ENCODE data around the gene CDPF1.
A peak's percentile ranks its signal among the peaks of the same experiment; 100 is the strongest.
"Not testable (repeated sequence)": the region's sequence is repeated elsewhere in the genome, so short reads cannot be mapped to it uniquely, and the experiment has no call there.

CDPF1 gene

DNA sequence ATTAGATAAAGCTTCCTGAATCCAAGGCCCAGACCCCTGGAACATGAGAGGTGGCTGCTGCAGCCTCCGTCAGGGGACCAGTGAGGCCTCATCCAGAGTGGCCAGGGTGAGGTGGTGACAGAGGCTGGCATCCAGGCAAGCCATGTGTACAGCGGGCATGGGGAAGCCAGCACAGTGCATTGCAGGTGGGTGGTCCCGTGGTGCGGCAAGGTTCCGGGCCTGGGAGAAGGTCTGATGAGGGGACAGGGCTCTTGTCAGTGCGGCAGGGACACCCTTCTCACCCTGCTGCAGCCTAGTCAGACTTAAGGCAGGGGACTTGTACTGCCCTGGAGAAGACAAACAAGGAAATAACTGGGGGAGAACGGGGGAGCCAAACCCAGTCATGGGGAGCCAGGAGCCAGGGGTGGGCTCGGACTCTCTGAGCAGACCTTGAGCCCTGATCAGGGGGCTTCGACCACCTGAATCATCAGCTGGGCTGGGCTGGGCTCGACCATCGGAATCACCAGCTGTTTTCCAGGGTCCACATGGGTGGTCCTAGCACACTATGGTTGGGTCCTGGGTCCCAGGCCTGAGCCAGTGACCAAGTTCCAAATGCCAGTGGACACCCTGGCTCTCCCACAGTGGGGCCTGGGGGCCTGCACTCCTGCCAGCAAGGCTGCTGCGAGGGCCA, 22.8 kb upstream of the CDPF1 start:
- H3K4me1 Mint-ChIP-seq: peaks cover 41% of the 10 kb centered on the region
- DNase-seq (ENCODE audit: low spot score in 2 of 2) (no peak), ATAC-seq (no peak)
- no peak overlapping the region for H3K27ac Mint-ChIP-seq
- H3K9me3 Mint-ChIP-seq: peaks cover 2% of the 10 kb centered on the region
- no peak overlapping the region for H3K4me3 Mint-ChIP-seq
- H3K36me3 Mint-ChIP-seq: peaks cover 43% of the 10 kb centered on the region

DNA sequence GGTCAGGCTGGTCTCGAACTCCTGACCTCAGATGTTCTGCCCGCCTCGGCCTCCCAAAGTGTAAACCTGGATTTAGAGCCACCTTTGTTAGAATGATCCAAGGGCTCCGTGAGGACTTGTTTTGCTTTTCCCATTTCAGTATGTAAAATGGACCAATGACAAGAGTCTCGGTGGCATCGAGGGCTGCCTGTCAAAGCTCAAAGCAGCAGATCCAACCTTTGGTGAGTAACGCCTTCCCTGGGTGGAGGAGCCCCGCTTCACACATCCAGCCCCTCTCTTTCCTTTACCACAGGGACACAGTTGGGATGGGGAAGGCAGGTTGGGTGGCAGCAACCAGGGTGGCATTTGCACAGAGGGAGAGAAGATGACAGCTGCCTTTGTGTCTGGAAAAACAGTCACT, 22.1 kb upstream of the CDPF1 start:
- H3K4me1 Mint-ChIP-seq: peaks cover 40% of the 10 kb centered on the region
- H3K9me3 Mint-ChIP-seq: peaks cover 2% of the 10 kb centered on the region
- H3K36me3 Mint-ChIP-seq: peaks cover 36% of the 10 kb centered on the region
- H3K27ac Mint-ChIP-seq: no peak overlapping the region
- ATAC-seq: no peak
- no peak for DNase-seq (ENCODE audit: low spot score in 2 of 2)
- no peak overlapping the region for H3K4me3 Mint-ChIP-seq

DNA sequence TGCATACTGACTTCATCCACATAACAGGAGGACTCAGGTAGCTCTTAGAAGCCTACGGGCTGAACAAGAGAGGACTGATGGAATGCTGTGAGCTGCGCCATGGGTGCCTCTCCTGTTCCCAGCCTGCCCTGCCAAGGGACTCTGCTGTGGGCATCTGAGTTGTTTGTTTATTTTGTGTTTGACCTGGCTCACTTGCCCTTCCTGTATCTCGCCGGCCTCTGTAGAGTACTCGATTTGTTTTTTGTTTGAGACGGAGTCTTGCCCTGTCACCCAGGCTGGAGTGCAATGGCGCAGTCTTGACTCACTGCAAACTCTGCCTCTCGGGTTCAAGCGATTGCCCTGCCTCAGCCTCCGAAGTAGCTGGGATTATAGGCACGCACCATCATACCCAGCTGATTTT, 19.5 kb upstream of the CDPF1 start:
- H3K27ac Mint-ChIP-seq: no peak overlapping the region
- peak overlapping the region; percentile 27 for H3K4me3 Mint-ChIP-seq
- H3K4me1 Mint-ChIP-seq: peaks cover 27% of the 10 kb centered on the region
- H3K9me3 Mint-ChIP-seq: no peaks in the 10 kb centered on the region
- peaks cover 10% of the 10 kb centered on the region for H3K36me3 Mint-ChIP-seq
- no peak for DNase-seq (ENCODE audit: low spot score in 2 of 2)
- no peak for ATAC-seq

DNA sequence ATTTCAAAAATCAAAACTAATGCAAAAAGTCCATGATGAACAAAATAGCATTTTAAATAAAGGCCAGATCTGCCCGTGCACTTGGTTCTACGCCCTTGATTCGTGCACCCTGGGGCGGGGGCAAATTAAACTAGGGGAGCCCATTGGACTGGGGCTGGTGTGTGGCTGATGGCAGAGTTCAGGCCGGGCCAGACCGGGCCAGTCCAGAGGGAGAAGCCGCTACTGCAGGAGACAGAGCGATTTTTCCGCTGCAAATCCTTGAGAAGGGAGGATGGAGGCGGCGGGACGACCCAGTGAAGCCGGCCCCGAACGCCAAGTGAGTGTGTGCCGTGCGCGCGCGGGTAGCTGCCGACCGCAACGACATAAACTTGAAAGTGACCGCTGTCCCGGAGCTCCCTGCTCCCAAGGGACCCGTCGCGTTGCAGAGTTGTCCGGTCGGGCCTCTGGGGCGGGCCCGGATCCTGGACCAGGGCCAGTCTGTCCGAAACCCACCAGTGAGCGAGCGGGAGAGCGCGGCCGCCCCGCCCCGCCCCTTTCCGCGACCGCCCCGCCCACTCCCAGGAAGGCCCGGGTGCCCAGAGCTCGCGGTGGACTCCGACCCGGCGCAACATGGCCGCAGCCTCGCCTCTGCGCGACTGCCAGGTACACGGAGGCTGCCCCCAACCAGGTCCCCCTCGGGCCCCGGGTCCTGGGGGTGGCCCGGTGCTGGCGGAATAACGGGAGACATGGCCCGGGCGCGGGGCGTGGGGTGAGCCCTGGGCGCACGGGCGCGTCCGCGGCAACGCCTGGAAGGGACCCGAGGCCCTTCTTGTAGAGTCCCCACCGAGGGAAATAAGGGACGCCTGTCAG, 17.6 kb upstream of the CDPF1 start, which contains the start of gene TTC38:
TSS of gene TTC38 (plus strand) at position 578 of the 849 bp plus-strand sequence. CDS start at position 610, 32 bp downstream.
- Mint-ChIP-seq H3K9me3 (no peaks in the 10 kb centered on the region), H3K27ac (peak within 1 kb of the TSS; percentile 83)

DNA sequence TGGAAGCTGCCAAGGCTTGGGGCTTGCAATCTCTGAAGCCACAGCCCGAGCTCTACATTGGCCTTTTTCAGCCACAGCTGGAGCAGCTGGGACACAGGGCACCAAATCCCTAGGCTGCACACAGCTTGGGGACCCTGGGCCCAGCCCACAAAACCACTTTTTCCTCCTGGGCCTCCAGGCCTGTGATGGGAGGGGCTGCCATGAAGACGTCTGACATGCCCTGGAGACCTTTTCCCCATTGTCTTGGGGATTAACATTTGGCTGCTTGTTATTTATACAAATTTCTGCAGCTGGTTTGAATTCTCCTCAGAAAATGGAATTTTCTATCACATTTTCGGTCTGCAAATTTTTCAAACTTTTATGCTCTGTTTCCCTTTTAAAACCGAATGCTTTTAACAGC, 15.5 kb upstream of the CDPF1 start:
- H3K4me3 Mint-ChIP-seq; DNase-seq (ENCODE audit: low spot score in 2 of 2); H3K36me3 Mint-ChIP-seq; H3K9me3 Mint-ChIP-seq; H3K27ac Mint-ChIP-seq; ATAC-seq: not testable (repeated sequence)
- H3K4me1 Mint-ChIP-seq: peaks cover 32% of the 10 kb centered on the region

More for the DNA sequence above, 17.6 kb upstream of the CDPF1 start, which contains the start of gene TTC38:
- Mint-ChIP-seq H3K4me1 (peaks cover 27% of the 10 kb centered on the region), H3K4me3 (peak within 1 kb of the TSS; percentile 84), H3K36me3 (no peaks in the 10 kb centered on the region)
- DNase-seq (ENCODE audit: low spot score in 2 of 2) (peak; percentile 55 to 82), ATAC-seq (peak; percentile 88)

DNA sequence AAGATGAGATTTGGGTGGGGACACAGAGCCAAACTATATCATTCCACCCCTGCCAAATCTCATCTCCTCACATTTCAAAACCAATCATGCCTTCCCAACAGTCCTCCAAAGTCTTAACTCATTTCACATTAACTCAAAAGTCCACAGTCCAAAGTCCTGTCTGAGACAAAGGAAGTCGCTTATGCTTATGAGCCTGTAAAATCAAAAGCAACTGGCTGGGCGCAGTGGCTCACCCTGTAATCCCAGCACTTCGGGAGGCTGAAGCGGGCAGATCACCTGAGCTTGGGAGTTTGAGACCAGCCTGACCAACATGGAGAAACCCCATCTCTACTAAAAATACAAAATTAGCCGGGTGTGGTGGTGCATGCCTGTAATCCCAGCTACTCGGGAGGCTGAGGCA, 14.4 kb upstream of the CDPF1 start:
- not testable (repeated sequence) for H3K36me3 Mint-ChIP-seq; H3K4me3 Mint-ChIP-seq; ATAC-seq; H3K9me3 Mint-ChIP-seq; H3K27ac Mint-ChIP-seq; DNase-seq (ENCODE audit: low spot score in 2 of 2)
- peaks cover 24% of the 10 kb centered on the region for H3K4me1 Mint-ChIP-seq

DNA sequence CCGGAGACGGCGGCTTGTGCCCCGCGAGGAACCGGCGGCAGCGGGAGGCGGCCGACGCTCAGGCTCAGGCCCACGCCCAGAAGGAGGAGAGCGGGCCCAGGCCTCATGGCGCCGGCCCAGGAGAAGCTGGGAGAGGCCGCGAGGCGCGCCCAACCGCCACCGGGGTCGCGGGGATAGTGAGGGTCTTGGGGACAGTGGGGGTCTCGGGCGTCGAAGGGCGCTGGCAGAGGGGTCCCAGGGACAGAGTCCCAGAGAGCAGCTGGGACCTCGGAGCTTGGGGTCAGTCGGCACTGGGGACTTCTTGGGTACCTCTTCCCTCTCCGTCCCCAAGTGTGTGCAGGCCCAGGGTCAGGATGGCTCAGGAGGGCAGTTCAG, 13.1 kb upstream of the CDPF1 start, which contains the start of gene PKDREJ:
TSS of gene PKDREJ (minus strand) at position 128 of the 375 bp plus-strand sequence. CDS start at position 107, 21 bp downstream.
- no peak within 1 kb of the TSS for H3K27ac Mint-ChIP-seq
- H3K9me3 Mint-ChIP-seq: no peaks in the 10 kb centered on the region
- no peaks in the 10 kb centered on the region for H3K36me3 Mint-ChIP-seq

DNA sequence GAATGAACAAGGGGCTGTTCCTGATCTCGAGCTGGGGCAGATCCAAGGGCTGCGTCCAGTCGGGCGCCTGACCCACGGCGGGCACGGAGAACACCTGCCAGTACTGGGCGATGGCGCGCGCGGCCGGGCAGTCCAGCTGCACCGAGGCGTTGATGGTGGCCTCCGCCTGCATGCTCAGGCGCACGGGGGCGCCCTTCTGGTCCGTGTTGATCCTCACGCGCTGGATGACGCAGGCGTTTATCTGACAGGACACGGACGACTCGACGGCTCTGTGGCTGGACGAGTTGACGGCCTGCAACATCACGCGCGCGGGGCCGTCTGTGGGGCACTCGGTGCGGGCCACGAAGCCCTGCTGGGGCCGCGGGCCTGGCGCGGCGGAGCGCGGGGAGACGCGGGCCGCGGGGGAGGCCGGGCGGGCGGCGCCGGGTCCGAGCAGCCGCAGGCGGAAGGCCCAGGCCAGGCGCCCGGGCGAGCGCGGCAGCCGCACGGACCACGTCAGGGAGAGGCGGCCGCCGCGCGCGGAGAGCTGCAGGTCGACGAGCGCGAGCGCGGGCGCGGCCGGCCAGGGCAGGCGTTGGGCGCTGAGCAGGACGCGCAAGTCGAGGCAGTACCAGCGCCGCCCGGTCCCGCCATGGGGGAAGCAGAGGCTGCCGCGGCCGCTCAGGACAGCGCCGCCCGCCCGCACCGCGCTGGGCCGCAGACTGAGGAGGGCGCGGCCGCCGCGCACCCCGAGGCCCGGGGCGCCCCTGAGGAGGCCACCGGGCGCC, 12.5 kb upstream of the CDPF1 start:
- H3K4me3 Mint-ChIP-seq: peak overlapping the region; percentile 66
- no peak overlapping the region for H3K27ac Mint-ChIP-seq
- peak; percentile 28 to 66 for DNase-seq (ENCODE audit: low spot score in 2 of 2)

More for the DNA sequence above, 13.1 kb upstream of the CDPF1 start, which contains the start of gene PKDREJ:
- ATAC-seq: no peak
- peaks cover 14% of the 10 kb centered on the region for H3K4me1 Mint-ChIP-seq
- no peak for DNase-seq (ENCODE audit: low spot score in 2 of 2)
- peak within 1 kb of the TSS; percentile 66 for H3K4me3 Mint-ChIP-seq

DNA sequence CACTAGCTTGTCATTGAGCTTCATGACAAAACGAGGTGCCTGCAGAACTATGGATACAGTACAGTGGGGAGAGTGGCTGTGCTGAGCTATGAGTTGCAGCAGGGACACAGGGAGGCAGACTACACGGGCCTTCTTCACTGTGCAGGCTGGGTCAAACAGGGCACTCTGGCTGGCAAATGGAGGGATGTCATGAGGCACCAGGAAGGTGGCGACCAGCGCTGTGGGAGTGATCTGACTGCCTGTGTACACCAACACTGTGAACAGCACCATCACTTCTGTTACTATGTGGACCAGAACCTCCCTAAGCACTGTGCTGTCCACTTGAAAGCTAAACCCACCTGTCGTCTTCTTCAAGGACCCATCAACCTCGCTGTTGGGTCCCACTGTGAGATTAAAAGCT, 9.9 kb upstream of the CDPF1 start:
- no peak overlapping the region for H3K27ac Mint-ChIP-seq
- DNase-seq (ENCODE audit: low spot score in 2 of 2): no peak

More for the DNA sequence above, 12.5 kb upstream of the CDPF1 start:
- peak; percentile 86 for ATAC-seq
- H3K36me3 Mint-ChIP-seq: no peaks in the 10 kb centered on the region
- no peaks in the 10 kb centered on the region for H3K9me3 Mint-ChIP-seq
- H3K4me1 Mint-ChIP-seq: peaks cover 11% of the 10 kb centered on the region

DNA sequence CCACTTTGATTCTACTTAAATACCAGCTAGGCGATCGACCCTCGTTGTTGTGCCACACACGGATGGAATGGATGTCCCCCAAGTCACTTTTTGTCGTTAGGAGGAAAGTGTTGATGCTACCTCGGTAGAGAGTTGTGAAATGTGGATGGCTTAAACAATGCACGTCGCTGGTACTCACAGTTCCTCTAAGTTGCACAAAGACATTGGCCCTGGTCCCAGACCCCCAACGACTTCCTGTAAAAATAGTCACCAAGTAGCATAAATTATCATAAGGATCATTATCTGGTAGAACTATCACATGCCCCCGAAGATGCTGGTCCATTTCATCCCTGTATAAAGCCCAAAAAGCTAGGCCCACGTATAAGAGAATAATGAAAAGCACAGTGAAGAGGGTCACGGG, 9.3 kb upstream of the CDPF1 start:
- no peak for DNase-seq (ENCODE audit: low spot score in 2 of 2)
- H3K27ac Mint-ChIP-seq: no peak overlapping the region

More for the DNA sequence above, 9.9 kb upstream of the CDPF1 start:
- no peaks in the 10 kb centered on the region for H3K9me3 Mint-ChIP-seq
- no peak for ATAC-seq
- H3K4me3 Mint-ChIP-seq: no peak overlapping the region
- peaks cover 11% of the 10 kb centered on the region for H3K4me1 Mint-ChIP-seq
- no peaks in the 10 kb centered on the region for H3K36me3 Mint-ChIP-seq

DNA sequence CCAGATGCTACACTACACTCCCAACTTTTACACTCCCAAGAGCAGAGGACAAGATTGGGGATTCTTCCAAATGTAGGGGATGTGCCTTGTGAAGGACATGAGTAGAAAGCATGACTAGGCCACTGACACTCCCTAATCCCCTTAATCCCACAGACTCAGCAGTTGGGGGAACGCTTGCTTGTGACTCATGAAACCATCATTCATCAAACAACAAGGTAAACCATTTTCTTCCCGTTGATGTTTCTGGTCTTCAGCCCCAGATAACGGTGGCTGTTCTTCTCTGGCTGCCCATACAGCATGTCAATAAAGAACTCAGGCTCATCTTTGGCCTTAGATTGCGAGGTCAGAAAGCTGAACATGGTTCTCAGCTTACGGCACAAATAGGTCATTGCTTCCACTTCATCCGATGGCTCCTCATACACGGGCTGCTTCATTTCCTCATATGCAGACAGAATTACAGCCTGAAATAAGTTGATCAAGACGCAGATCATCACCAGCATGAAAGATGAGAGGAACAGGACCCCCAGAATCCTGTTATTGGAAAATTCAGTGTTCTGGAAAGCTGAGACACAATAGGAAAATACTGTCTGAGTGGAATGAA, 6.4 kb upstream of the CDPF1 start:
- Mint-ChIP-seq H3K9me3 (no peaks in the 10 kb centered on the region), H3K36me3 (peaks cover 6% of the 10 kb centered on the region), H3K27ac (no peak overlapping the region), H3K4me3 (no peak overlapping the region), H3K4me1 (peaks cover 19% of the 10 kb centered on the region)
- no peak for ATAC-seq
- no peak for DNase-seq (ENCODE audit: low spot score in 2 of 2)

More for the DNA sequence above, 9.3 kb upstream of the CDPF1 start:
- no peak for ATAC-seq
- peaks cover 15% of the 10 kb centered on the region for H3K4me1 Mint-ChIP-seq
- H3K36me3 Mint-ChIP-seq: peaks cover under 1% of the 10 kb centered on the region
- no peaks in the 10 kb centered on the region for H3K9me3 Mint-ChIP-seq
- H3K4me3 Mint-ChIP-seq: no peak overlapping the region

DNA sequence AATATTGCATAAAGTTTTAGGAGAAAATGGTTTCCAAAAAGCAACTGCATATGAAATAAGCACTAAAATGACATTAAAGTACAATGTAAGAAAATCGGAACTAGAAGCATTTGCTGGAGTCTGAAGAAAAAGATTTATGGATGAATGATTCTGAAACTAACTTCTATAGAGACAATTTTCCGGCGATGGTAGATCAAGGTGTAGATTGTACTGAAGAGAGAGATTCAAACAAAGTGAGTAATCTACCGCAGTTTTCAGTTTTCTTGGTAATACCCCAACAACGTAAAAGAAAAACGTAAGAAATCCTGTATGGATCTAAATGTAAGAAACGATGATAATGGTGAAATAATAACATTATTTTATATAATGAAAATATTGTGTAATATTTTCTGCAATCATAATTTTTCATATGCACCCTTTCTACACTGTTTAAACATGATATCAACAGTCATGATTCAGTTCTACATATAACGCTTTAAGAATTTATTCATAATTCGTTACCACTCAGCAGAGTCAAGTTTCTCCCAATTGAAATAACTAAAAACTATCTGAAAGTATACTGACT, 1.8 kb upstream of the CDPF1 start:
- Mint-ChIP-seq H3K27ac (no peak overlapping the region), H3K4me3 (peak overlapping the region; percentile 78), H3K36me3 (peaks cover 19% of the 10 kb centered on the region), H3K4me1 (peaks cover 42% of the 10 kb centered on the region), H3K9me3 (no peaks in the 10 kb centered on the region)
- DNase-seq (ENCODE audit: low spot score in 2 of 2) (no peak), ATAC-seq (no peak)

DNA sequence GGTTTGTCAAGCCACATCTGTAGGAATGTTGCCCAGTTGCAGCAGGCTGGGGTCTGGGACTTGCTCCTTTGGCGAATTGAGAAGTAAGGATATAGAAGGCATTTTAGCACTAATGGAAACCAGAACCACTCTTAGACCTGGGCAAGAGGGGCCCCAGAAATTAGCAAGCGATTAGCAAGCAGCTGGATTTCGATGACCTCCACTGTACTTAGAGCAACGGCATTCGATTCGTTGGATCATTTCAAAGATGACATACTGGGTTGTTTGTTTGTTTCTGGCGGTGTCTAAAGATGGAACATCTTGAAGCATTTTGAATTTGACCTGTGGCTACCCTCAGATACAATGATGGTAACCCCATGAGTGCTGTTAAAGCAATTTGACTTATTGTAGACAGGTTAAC, 1.2 kb upstream of the CDPF1 start:
- H3K9me3 Mint-ChIP-seq: no peaks in the 10 kb centered on the region
- peaks cover 45% of the 10 kb centered on the region for H3K4me1 Mint-ChIP-seq
- no peak for ATAC-seq
- DNase-seq (ENCODE audit: low spot score in 2 of 2): no peak
- peak overlapping the region; percentile 72 for H3K27ac Mint-ChIP-seq
- peak overlapping the region; percentile 78 for H3K4me3 Mint-ChIP-seq
- H3K36me3 Mint-ChIP-seq: peaks cover 21% of the 10 kb centered on the region

DNA sequence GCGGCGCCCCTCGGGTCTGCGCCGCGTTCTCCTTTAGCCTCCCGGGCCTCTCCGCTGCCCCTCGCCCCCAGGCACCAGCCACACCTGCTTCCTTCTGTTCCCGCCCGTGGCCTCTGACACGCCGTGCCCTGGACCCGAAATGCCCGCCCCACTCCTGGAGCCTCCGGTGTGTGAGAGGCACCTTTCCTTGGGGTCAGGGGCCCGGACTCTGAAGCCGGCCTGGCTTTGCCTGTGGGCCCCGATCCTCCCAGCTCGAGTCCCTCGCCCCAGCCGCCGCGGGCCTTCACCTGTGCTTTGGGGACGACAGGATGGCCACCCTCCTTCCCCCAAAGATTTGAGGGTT, 661 bp upstream of the CDPF1 start:
- Mint-ChIP-seq H3K9me3 (no peaks in the 10 kb centered on the region), H3K4me1 (peaks cover 48% of the 10 kb centered on the region), H3K36me3 (peaks cover 25% of the 10 kb centered on the region), H3K4me3 (peak overlapping the region; percentile 78), H3K27ac (peak overlapping the region; percentile 72)
- no peak for ATAC-seq
- DNase-seq (ENCODE audit: low spot score in 2 of 2): peak in 1 of 2 donors; percentile 15
